ENCODE data around the gene TMEM209.
"Not testable (repeated sequence)": the region's sequence is repeated elsewhere in the genome, so short reads cannot be mapped to it uniquely, and the experiment has no call there.

TMEM209 gene

DNA sequence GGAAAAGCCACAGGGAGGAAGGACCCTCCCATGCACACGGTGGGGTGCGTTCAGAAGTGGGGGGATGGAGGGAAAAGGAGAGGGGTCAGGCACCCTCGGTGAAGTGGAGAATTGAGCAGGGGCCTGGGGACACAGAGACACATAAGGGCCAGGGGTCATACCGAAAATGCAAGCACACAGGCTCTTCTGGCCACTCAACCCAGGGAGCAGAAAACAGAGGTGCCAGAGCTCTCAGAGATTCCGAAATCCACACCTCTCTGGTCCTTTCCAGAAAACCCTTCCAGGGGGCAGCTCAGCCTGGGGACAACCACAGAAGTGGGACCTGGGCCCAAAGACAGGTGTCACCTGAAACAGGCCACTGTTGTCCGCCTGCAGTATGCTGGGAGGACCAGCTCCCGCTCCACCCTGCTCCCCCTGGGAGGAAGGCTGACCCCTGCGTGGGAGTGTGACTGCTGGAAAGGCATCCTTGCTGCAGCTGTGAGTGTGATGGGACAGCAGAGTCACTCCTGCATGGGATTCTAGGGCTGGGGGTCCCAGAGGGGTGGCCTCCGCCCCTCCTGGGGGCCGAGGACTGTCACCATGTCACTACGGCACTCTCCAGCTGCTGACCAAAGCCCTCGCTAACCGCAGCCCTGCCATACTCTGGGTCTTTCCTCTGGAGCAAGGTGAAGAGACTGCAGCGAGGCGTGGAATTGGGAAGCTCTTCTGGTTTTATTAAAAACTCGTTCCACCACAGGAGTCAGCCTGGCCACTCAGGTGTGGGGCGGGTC is 63.1 kb downstream of the TMEM209 start:
- DNase-seq = no peak

DNA sequence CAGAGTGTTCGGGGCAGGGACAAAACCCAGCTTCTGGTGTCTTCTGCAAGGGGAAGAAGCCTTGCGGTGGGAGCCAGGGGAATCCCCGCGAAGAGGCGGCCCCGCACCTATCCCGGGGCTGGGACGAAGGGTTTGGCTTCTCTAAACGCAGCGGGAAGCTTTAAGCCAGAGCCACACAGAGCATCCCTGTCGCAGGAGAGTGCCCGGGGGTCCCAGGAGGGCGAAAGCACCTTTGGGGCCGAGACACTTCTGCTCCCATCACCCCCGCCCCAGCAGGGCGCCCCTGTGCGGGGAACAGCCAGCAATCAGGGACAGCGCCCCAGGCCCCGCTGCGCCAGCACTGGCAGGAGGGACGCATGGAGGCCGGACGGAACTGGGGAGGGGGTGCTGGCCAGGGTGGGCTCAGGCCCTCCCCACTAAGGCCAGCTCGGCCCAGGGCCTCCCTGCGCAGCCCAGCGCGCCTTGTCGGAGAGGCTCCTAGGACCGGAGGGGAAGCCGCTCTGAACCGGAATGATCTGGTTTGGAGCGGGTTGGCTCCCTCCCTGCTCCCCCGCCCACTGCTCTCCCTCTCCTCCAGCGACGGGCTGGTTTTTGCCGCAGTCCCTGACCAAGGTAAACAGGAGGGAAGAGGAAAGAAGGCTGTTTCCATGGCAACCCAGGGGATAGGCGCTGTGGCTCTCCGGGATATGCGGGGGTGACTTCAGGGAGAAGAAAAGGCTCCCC is 63.9 kb downstream of the TMEM209 start:
- no peak for DNase-seq

DNA sequence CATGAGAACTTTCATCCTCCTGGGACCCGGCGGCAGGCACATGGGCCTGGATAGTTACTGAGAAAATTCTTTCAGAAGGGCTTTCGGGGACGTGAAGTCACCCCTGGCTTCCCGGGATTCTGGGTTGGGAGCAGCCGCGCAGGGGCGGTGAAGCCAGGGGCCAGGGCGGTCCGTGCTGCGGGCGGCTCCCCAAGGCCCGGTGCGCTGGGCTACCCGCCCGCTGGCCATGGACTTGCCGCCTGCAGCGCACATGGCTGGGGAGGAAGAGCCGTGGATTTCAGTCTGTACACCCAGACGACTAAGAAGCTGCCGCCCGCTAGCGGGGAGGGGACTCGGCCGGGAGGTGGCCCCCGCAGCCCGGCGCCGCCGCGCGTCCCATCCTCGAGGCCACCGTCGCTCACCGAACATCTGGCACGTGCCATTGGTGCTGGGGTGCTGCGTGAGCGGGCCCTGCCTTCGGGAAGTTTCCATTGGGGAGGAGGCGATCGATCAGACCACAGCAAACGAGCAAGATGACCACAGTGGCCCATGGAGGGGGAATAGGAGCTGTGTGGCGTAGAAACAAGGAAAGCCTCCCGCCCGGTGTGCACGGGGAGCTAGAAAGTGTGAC is 64.5 kb downstream of the TMEM209 start:
- DNase-seq = no peak

DNA sequence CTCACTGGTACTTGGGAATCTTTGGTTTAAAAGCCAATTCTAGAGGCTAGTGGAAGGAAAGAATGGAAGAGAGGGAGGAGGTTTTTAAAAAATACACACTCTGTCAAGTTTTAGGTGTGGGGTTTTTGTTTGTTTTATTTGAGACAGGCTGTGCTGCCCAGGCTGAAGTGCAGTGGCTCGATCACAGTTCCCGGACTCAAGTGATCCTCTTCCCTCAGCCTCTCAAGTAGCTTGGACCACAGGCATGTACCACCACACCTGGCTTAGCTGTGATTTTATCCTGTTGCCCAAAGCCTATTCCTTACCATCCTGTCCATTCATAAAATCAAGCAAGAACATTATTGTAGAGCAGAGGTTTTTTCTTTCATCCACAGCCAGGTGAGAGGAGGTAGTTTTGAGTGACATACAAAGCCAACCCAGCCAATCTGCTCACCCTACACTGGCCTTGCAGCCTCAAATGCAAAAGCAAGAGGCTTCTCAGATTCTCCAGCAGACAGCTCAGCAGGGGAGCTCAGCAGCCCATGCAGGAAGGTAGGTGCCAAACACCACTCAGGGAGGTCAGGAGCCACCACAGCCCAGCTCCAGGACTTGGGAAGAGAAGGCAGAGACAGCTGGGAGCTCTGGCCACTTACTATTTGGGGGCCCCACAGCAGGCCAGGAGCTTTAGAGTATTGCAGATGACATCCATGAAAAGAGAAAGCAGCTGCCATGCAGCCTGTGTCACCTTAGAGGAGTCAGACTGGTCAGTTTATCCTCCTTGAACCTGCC is 65.8 kb downstream of the TMEM209 start:
- no peak for DNase-seq

DNA sequence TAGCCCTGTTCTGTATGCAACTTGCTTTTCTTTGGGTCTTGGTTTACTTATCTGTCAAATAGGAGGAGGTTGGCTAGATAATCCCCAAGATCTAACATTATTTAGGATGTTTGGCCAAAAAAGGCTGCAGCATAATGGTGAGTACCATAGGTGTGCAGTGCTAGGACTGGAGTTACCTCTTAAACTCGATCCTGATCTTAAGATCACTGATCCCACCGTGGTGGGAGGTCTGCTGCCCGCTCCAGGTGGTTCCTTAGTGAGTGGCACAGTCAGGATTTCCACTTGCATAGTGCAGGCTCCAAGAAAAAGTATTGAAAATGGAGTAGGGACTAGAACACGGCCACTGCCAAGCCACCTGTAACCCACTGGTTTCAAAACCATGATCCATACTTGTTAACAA is 68.0 kb downstream of the TMEM209 start:
- DNase-seq = no peak

DNA sequence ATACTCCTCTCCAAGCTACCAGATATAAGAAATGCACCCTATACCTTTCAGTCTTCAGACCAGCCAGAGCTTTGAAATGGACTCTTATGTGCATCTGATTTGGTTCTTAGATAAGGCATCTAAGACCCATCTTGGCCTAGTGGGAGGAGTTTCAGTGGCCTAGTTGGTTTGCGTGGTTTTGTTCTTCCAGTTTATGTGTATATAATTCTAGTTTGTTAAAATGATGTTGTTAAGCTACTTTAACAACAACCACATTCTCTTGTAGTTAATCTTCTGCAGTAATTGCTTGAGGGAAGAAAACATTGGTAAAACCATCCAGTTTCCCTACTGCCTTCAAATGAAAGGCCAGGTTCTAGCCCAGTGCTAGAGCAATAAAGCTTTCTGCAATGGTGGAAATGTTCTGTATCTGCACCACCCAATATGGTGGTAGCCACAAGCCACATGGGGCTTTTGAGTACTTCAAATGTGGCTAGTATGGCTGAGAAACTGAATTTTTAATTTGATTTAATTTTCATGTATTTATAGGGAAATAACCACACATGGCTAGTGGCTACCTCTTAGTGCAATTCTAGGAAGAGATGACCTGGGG is 68.5 kb downstream of the TMEM209 start:
- no peak for DNase-seq

DNA sequence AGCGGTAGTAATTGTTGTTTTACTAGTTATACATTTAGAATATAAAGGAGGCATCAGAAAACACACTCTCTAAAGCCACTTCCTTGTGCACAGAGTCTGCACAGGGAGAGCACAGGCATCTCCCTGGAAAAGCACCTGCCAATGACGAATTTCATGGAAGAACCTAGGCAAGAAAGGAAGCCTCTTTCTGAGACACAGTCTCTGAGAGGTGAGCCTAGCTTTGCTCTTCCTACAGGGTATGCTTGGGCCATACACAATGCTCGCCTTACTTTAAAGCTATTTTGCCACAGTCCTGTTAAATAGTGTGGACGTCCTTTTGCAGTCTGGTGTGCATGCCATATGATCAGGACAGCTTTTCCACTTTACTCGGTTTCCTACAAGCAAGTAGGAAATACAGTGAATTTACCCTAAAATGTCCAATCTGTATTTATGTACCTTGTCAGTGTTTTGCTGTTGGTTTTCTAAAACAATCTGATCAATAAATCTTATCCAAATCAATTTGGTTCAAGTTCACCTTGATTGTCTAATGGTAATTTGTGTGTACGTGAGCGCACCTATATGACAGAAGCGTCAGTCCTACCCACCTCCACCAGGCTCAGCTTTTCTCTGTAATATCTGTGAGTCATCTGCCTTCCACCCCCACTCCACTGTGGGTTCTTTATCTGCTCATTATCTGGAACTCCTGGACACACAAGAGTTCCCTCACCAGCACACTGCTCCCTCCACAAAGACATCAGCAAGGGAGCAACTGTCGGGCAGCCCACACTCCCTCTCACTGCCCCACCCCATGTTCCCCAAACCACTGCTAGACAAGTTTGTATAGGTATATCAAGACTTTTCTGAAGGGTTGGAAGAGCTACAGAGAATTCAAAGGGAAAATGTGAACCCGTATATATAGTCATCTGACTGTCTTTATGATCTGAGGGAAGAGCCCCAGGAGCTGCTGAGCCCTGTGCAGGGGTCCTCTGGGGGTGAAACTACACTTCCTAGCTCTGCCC is 69.7 kb downstream of the TMEM209 start:
- no peak for DNase-seq

DNA sequence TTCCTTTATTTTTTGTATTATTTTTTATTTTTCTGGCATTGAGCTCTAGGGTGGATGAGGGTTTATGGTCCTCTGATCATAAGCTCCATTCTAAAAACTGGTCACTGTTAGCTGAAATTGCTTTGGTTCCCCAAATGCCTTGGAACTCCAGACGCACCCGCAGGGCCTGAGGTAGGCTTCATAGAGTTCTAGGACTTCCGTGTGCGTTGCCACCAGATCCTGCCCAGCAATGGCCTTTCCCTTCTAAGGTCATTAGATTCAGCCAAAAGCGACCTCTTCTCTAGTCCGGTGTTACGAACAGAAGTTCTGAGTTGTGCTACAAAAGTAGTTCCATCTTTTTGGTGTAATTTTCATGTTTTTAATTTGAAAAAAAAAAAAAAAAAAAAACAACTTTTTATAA is 70.5 kb downstream of the TMEM209 start:
- no peak for DNase-seq

DNA sequence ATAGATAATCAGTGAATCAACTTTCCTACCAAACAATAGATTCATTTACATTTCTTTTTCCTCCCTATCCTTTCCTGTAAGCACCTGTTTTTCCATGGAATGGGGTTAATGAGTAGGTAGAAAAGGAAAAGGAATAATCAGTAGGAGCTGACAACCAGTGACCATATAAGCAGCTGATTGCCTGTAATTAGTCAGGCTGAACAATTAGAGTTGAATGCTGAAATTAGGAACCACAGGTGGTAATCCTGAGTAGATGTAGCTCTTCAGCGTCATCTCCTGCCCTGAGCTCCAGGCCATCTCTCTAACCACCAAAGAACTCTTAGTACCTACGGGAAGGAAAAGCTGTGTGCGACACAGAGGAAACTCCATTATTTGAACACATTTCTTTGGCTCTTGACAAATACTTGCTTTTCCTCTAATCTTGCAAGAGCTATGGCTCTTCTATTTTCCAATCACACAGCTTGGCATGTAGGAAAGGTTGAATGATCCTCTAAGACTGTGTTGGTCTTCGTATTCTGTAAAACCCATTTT is 71.0 kb downstream of the TMEM209 start:
- no peak for DNase-seq

DNA sequence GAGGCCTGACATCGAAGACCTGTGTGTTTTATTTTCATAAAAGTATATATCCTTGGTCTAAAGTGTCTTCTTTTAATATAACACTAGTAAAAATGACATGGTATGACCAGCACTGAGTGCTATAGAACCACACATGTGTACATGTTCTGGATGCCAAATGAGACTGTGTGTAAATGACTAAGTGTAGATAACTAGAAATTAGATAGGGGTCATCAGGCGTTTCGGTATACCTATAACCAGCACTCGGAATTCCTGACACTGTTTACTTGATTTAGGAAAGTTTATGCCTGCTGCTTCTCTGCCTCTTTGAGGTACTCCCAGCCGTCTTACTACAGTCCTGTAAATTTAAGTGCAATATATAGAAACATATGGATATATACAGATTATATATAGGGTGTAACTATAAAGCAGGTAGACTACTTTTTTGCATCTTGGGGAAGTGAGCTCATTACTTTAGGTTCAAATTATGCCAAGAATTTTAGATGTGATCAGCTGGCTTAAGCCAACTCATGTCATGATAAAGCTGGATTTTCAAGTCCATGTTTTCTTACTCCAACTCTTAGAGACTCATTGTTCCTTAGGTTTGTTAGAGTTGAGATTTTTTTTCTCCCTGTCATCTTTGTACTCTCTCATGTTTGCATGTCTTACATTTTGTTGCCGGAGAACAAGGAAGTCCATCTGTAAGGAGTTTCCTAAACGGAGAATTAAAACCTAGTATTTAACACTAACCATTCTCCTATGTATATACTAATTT is 72.0 kb downstream of the TMEM209 start:
- no peak for DNase-seq

DNA sequence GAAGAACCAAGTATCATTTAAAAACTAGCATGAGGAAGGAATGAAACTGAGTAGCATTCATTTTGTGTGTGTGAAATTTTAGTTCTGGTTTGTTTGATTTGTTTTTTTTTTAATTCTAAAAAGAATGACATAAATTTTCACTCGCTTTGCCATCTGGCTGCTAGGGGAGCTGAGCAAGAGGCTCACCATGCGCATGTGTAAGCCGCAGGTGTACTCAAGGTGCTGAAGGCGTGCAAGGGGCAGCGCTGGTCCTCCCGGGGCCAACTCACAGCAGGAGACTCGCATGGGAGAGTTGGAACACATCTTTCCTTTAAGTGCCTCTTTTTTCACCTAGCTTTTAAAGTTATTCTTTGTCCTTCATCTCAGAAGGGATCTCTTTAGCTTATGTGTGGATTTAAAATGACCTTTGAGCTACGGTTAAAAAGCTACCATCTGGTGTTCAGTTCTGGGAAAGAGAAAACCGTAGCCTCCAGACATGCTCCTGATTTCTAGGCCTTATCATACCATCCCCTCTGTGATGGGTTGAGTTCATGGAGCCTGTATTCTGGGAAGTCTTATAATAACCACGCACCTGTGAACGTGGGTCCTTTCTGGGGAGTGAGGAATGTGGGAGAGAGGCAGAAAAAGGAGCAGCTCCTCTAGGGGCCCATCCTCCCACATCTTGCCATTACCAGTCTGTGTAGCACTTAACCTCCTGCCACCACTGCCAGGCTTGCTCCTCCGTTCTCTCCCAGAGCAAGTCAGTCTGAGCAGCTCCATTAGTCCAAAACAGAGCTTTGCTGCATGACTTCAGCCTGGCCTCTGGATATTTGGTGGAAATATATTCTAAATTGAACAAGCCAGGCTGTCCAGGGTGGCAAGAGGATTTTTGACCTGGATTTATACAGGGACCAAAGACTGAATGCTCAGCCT is 73.0 kb downstream of the TMEM209 start:
- no peak for DNase-seq

DNA sequence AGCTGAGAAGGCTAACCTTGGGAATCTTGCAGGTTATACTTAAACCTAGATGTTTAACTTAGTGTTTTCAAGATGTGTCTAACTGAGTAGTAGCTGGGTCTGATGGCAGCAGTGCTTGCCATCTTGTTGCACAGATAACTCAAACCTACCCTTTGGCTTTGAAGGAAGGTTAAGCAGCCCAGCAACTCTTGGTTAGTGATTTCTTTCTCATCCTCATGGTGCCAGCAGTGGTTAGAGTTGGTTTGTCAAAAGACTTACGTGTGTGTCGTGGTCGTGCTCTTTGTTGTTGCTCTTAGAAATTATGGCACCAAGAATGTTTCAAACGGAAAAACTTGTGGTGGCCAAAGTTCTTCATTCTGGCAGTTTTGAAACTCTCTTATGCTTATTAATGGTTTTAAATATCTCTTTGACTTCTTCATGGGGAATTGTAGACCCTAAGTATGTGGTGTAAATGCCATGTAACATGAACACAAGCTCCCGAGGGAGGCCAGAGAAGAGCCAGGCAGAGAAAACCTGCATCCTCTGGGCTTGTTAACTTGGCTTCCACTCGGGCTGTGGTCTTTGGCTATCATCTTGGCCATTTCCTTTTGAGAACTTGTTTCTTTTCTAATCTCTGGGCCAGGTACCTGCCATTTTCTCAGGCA is 73.9 kb downstream of the TMEM209 start:
- DNase-seq = no peak

DNA sequence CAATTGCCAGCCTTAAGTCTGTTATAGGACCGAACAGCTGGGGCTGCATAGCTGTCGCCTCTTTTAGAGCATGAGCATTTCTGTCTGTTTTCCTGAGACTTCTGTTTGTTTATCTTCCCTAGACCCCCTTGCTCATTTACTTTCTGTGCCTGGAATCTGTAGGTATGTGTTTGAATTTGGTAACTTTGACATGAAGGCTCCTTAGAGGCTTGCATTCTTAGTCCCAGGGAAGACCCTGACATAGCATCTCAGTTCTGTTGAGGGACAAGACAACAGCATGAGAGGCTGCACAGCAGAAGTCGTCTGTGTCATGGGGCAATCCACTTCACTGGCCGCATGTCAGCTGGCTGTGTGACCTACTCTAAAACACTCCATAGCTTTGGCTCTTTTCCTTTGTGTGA is 76.2 kb downstream of the TMEM209 start:
- no peak for DNase-seq

DNA sequence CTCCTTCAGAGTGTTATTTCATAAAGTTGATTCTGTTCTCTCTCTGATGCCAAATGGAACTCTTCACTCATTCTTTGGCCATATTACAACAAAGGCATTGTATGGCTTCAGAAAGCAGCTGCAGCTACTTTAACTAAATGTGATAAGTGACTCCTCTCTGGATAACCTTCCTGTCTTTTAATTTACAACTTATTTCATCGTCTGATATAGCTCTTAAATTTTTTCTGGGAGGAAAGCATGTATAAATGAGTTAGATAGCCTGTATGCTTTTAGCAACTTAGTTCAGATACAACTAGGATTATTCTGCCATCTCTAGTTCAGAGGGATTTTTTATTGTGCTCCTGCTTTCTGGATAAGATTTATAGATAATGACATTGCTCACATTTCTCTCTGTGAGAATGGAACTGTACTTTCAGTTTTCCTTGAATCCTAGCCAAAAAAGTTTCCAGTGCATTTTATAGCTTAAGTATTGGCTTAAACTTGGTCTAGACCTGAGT is 77.3 kb downstream of the TMEM209 start:
- no peak for DNase-seq

DNA sequence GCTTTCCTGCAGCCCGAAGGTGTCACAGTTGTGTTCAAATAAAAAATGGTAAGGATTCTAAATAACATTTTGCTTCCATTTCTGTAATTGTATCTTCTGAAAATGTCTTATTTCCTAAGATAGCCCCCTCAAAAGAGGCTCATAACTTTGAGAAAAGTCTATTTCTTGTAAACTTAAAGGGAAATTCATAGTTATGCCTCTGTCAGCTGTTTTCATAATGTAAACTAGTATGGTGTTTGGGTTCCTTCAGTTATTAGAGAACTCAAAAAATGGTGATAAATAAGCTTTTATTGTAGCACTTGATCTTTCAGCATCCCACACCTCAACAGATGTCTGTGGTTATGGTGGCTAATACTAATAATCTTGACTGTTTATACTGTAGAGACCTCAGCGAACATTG is 77.8 kb downstream of the TMEM209 start:
- no peak for DNase-seq

DNA sequence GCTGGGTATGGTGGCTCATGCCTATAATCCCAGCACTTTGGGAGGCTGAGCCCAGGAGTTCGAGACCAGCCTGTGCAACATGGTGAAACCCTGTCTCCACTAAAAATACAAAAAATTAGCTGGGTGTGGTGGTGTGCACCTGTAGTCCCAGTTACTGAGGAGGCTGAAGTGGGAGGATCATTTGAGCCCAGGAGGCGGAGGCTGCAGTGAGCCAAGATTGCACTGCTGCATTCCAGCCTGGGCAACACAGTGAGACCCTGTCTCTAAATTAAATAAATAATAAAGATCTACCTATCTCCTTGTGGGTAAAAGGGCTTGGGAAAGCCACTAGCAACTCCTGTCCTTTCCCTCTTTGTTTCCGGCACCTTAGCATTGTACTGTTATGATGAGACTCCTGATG is 78.4 kb downstream of the TMEM209 start:
- DNase-seq = not testable (repeated sequence)

DNA sequence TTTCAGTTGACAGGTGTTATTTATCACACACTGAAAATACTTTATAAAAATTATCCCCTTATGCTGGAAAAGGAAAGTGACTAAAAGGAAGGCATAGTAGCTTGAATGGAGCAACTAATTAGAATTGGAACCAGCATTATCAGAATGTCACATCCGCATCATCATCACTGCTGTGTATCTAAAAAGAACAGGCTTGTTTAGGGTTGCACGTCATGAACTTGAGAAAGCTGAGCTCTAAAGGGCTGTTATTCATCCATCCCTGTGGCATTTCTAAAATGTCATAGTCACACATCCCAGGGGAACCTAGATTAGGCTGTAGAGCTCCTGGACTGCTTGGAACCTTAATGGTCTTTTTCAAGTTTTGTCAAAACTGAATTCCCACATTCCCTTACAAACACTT is 80.5 kb downstream of the TMEM209 start:
- DNase-seq = no peak

DNA sequence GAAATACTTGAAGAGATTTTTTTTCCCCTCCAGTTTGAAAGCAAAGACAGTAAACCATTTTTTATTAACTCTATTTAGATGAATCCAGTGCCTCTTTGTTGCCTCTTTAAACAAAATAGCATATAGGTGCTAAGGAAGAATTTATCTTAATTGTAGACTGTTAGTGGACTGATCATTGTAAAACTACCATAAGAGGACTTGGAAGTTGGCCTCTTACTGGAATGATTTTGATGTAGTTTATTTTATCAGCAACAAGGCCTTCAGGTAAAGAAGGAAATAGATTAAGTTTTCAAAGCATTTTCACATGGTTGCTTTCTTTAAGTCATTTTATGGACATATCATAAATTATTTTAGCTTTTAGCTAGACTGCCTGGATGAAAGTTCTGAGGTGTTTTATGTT is 81.7 kb downstream of the TMEM209 start:
- no peak for DNase-seq

DNA sequence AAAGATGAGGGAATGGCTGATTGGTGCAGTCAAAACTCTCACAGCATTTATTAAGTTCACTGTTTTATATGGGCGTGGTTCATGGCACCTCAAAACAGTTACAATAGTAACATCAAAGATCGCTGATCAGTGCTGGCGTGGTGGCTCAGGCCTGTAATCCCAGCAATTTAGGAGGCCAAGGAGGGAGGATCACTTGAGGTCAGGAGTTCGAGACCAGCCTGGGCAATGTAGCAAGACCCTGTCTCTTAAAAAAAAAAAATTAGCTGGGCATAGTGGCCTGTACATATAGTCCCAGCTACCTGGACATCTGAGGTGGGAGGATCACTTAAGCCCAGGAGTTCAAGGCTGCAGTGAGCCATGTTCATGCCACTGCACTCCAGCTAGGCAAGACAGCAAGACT is 86.4 kb downstream of the TMEM209 start:
- DNase-seq = no peak
